K562 (cell line): ENCODE data around the gene TMEM266.

Source experiments
- BRCA1 ChIP-seq, 2 experiments: fragments of 450-650 bp in 1 of 2; sonication (generic) in 1 of 2; formaldehyde crosslinking in 1 of 2; IDR thresholded peaks; 2 replicates each; pipeline versions ENCODE4 v1.5.0 to v1.6.1; 2017 to 2020; ENCODE audit warnings: mild to moderate bottlenecking in 1 of 2, missing genetic modification reagents in 1 of 2
- CHD4 ChIP-seq: fragments of 200-600 bp; sonication (generic); IDR thresholded peaks from 3 replicates; pipeline ENCODE4 v1.6.1; 2012; ENCODE audit warnings: low read depth, mild to moderate bottlenecking, mixed read lengths, low read length, inconsistent platforms; ENCODE audit not compliant: insufficient read depth, insufficient replicate concordance, poor library complexity, severe bottlenecking
- ZNF561 ChIP-seq: fragments of 450-650 bp; formaldehyde crosslinking; conservative IDR thresholded peaks from 2 replicates; pipeline ENCODE4 v1.4.0; 2020; ENCODE audit warnings: mild to moderate bottlenecking, moderate library complexity

DNA sequence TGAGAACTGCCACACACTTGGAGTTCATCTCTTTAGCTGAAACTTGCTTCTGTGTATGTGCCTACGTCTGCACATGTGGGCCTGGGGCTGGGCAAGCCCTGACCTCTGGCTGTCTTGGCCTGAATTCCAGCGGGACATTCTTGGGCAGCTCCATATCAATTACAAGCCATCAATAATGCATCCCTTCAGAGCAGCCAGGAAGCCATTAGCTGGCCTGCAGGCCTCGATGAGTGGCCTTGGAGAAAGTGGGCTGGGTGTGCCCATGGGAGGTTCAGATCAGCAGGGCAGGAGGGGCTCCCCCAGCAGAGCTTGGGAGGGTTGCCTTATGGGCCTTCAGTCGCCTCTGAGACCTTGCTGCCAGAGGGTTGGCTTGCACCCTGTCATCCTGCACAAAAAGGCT lies 127.4 kb downstream of the TMEM266 start:
- TF ChIP-seq ZNF561 (CRISPR knock-in tag), result no peak
- no peak for TF ChIP-seq CHD4
- TF ChIP-seq BRCA1 (IDR thresholded peaks at IDR 0.05), result no peak
- TF ChIP-seq BRCA1 (CRISPR knock-in tag; IDR thresholded peaks at IDR 0.05), result no peak
